ENCODE results near the gene EFNB2.

GRCh38 chr13:106522898-106523525 lies 12.4 kb downstream of the EFNB2 start:
- TF ChIP-seq CTCF (IDR thresholded peaks at IDR 0.05; ENCODE audit: low read depth, low read length, poor library complexity, severe bottlenecking), result no peak
- no peak for TF ChIP-seq EZH2phosphoT487 (IDR thresholded peaks at IDR 0.05; ENCODE audit: borderline replicate concordance, low read length)
